HG02885 (cell line): Measurements from ENCODE around the gene TBC1D1.

Experiments
- ATAC-seq: cut with Tn5 transposase; IDR thresholded peaks from one replicate; pipeline ENCODE4 v1.9.1; 2021; ENCODE audit warnings: mild to moderate bottlenecking; ENCODE audit not compliant: unreplicated experiment, poor library complexity

The TBC1D1 gene

GRCh38 chr4:37983951-37984350, 93.1 kb downstream of the TBC1D1 start:
- ATAC-seq: no peak

- peak; percentile 46 for ATAC-seq
Measured at GRCh38 chr4:37985730-37986275, 94.9 kb downstream of the TBC1D1 start.

GRCh38 chr4:37988670-37989069, 97.8 kb downstream of the TBC1D1 start:
- ATAC-seq: no peak

DNA sequence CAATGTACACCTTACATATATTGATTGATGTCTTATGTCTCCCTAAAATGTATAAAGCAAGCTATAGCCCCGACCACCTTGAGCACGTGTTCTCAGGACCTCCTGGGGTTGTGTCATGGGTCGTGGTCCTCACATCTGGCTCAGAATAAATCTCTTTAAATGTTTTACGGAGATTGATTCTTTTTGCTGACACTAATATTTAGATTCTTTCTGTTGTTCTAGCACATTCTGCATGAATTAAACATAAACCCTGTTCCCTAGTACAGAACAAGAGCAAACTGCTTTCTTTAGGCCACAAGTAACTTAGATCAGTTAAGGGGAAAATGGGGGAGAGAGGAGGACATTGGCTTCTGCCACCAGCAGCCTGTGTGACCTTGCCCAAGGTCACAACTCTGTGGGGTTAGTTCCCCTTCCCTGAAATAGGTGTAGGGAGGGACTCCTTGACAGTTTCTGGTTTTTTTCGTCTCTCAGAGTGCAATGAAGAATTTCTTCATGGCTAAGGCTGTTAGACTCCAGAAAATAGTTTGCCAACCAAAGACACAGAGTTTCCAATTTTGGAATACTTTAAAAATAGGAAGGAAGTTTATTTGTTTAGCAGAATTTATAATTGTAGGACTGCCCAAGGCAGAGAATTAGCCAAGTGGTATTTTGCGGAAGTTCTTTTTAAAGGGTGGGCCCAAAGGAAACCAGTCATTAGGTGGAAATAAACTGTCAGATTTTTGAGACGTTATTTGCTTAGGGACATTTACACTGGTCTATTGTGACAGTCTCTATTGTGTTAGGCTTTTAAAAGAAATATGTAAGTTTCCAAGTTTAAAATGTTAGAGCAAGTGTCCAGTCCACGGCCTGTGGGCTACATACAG, 98.7 kb downstream of the TBC1D1 start:
- peak; percentile 44 for ATAC-seq

DNA sequence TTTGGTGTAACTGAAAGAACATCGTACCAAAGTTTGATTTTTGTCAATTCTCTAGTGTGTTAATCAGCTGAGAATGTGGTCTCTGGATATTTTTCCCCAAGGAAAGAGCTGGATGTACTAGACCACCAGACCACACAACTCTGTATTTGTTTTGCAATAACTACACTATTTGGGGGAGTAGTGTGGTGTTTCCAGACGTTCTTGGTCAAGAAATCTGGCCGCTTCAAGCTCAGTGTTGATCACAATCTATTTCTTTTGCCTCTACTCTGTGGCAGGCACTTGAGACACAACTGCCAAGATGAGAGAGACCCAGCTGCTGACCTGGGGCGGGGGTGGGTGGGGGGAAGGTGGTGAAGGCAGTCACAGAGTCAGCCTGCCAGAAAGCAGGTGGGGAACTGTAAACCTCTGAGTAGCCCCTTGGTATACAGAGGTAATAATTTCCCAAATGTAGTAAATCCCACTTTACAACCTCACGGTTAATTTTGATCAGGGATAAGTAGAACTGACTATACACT, 99.9 kb downstream of the TBC1D1 start:
- ATAC-seq: no peak

GRCh38 chr4:37991623-37992410, 100.9 kb downstream of the TBC1D1 start:
- no peak for ATAC-seq

DNA sequence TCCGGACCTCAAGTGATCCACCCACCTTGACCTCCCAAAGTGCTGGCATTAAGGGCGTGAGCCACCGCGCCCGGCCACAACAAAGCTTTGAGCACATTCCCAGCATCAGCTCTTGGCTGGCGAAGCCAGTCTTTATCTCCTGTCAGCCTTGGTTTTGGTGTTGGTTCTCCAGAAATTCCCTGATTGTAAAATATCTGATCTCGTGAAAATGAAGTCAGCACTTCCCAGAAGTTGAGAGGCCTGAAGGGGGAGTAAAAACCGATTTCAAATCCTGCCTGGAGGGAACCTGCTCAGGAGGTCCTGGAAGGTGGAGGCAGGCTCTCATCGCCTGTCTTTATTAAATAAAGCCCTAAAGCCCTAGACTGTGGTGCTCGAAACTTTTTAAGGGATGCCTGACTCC, 102.9 kb downstream of the TBC1D1 start:
- ATAC-seq: no peak

DNA sequence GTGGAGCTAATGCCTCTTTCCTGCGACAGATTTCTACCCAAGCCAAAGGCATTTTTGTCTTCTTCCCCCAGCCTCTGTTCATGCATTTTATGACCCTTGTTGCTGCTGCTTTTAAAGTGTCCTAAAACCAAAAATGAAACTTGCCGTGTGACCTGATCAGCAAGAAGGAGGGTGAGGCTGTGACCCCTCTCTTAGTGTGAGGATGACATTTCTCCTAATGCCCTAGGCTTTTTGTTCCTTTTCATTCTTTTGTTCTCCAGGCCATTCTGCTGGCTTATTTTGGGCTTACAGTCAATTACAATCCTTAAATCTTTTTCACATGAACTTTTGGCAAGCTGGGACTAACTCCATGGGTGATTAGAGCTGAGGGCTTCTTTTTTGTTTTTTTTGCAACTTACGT, 103.7 kb downstream of the TBC1D1 start:
- ATAC-seq: no peak

- ATAC-seq: no peak
Measured at GRCh38 chr4:37995299-37995821, 104.5 kb downstream of the TBC1D1 start.

GRCh38 chr4:37995981-37996775, 105.3 kb downstream of the TBC1D1 start:
- no peak for ATAC-seq

- no peak for ATAC-seq
Measured at GRCh38 chr4:37998226-37998625, 107.3 kb downstream of the TBC1D1 start.

- no peak for ATAC-seq
Measured at GRCh38 chr4:37999000-37999716, 108.3 kb downstream of the TBC1D1 start.

DNA sequence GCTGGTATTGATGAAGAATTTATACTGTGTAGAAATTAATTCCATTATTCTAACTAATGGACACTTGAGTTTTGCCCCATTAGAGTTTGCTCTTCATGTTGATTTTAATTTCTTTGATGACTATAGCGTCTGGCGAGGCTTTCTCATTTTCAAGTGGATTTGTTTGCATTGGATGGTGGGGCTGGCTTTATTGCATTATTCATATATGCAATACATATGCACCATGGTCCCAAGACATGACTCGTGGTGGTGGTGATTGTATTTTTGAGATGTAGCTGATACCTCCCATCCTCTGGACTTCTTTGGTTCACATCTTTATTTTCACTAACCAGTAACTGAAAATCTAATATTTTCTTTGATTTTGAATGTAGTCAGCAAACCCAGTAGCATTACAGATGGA, 109.1 kb downstream of the TBC1D1 start:
- no peak for ATAC-seq

DNA sequence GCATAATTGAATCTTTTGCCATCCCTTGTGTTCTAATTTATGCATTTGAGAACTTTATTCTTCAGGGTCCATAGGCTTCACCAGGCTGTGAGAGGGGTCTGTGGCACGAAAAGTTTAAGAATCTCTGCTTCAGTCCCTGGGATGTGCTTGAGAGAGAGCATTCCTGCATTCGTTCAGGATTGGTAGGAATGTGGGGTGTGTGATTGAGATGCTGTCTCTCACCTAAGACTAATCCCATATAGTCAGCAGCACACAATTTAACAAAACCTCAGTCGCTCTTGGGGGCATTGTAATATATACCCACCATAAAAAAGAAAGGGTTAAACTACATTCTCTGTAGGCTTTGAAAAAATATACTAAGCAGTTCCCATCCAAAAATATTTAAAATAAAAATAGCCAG, 111.0 kb downstream of the TBC1D1 start:
- no peak for ATAC-seq

- no peak for ATAC-seq
Measured at GRCh38 chr4:38002451-38003071, 111.7 kb downstream of the TBC1D1 start.

DNA sequence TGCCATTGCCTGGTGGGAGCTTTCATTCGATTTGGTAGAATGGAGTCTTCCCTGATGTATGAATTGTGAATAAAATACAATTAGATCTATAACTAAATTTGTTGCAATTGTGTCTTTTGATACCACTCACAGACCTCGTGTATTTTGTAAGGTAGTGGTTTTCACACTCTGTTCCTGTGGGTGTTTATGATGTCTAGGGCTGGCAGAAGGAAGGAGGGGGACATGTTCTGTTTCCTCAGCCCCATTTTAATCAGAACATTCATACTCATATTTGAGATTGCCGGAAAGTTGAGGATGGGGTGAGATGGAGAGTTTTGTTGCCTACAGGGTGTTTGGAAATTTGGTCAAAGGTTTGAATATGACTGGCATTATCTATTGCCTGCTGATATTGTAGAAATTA, 112.2 kb downstream of the TBC1D1 start:
- no peak for ATAC-seq

DNA sequence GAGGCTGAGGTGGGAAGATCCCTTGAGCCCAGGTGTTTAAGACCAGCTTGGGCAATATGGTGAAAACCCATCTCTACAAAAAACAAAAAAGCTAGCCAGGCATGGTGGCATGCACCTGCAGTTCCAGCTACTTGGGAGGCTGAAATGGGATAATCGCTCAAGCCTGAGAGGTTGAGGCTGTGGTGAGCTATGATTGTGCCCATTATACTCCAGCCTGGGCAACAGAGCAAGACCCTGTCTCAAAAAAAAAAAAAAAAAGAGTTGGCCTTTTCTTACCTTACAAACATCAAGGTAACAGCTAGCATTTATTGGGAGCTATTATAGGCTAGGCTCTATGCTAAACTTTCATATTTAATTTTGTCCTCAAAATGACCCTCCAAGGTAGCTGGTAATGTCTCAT, 112.7 kb downstream of the TBC1D1 start:
- no peak for ATAC-seq

- ATAC-seq: no peak
Measured at GRCh38 chr4:38004062-38004461, 113.2 kb downstream of the TBC1D1 start.

DNA sequence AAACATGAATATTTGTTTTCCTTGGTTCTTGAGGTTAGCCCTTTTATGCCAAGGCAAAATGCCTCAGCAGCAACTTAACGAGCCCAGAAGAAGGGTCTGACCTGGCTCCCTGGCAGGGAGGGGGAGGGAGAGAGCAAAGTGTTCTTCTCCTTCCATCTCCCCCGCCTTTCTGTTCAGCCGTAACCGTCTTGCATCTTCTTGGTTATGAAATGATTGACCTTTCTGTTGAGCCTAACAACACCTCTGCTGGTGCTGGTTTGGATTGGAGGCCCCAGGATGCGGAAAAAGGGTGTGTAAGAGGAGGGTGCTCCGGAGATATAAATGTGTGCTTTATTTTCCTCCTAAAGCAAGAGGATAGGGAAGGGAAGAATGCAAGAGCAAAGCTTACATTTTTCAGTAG, 114.0 kb downstream of the TBC1D1 start:
- no peak for ATAC-seq
